ENCODE data around the gene ITPR3.
A peak's percentile ranks its signal among the peaks of the same experiment; 100 is the strongest.

The ITPR3 gene

GRCh38 chr6:33704215-33705066 lies 83.3 kb downstream of the ITPR3 start:
- DNase-seq, result no peak

GRCh38 chr6:33705268-33705885 lies 84.3 kb downstream of the ITPR3 start:
- no peak for DNase-seq

GRCh38 chr6:33705955-33706725 lies 85.0 kb downstream of the ITPR3 start:
- DNase-seq, result no peak

GRCh38 chr6:33707771-33708170 lies 86.6 kb downstream of the ITPR3 start:
- DNase-seq, result no peak

GRCh38 chr6:33708516-33709204 lies 87.5 kb downstream of the ITPR3 start:
- no peak for DNase-seq

- no peak for DNase-seq
Observed at GRCh38 chr6:33709605-33710295, 88.6 kb downstream of the ITPR3 start.

- no peak for DNase-seq
Observed at GRCh38 chr6:33710296-33711121, 89.4 kb downstream of the ITPR3 start.

- DNase-seq, result peak; percentile 98
Observed at GRCh38 chr6:33711140-33712129, 90.3 kb downstream of the ITPR3 start, which contains the start of gene UQCC2. TSS of gene UQCC2 (minus strand) at chr6:33711700. CDS start at chr6:33711686, 14 bp downstream.

GRCh38 chr6:33712914-33713313 lies 91.8 kb downstream of the ITPR3 start:
- DNase-seq, result no peak

- DNase-seq, result no peak
Observed at GRCh38 chr6:33713786-33714185, 92.7 kb downstream of the ITPR3 start.

GRCh38 chr6:33714385-33715040 lies 93.4 kb downstream of the ITPR3 start:
- DNase-seq, result no peak

- no peak for DNase-seq
Observed at GRCh38 chr6:33716379-33716778, 95.3 kb downstream of the ITPR3 start.

- no peak for DNase-seq
Observed at GRCh38 chr6:33716890-33717632, 95.9 kb downstream of the ITPR3 start.

GRCh38 chr6:33717934-33718455 lies 96.9 kb downstream of the ITPR3 start:
- no peak for DNase-seq

- no peak for DNase-seq
Observed at GRCh38 chr6:33718713-33719112, 97.6 kb downstream of the ITPR3 start.

GRCh38 chr6:33719326-33719987 lies 98.3 kb downstream of the ITPR3 start:
- no peak for DNase-seq

GRCh38 chr6:33720998-33721397 lies 99.9 kb downstream of the ITPR3 start:
- DNase-seq, result no peak

GRCh38 chr6:33721508-33721907 lies 100.4 kb downstream of the ITPR3 start:
- no peak for DNase-seq

Measured in activated CD4-positive, alpha-beta T cell treated with anti-CD3 and anti-CD28 coated beads for 48 hours (primary cell).